Psoas muscle (tissue), 8 donors: ENCODE results near the gene ZNF718. TPM values are rescaled to one million over a fixed set of nuclear protein-coding genes. Genes with fewer than 3 reads are reported as not detected.
A peak's percentile ranks its signal among the peaks of the same experiment; 100 is the strongest.

ENCODE experiments used
- ATAC-seq, 4 donors: fragments of 200-7000 bp; cut with Tn5 transposase; one replicate each; pipeline ENCODE4 v1.9.1; 2020; ENCODE audit warnings: moderate library complexity in 3 of 4, mild to moderate bottlenecking in 2 of 4
- DNase-seq, 2 donors: peaks; one replicate each; pipeline ENCODE4 v3.0.0-alpha.2; 2020
- H3K27ac ChIP-seq: fragments of 200-600 bp; one replicate; pipeline ENCODE4 v1.8.0; 2022
- H3K27me3 ChIP-seq, 3 donors: fragments of 200-600 bp in 1 of 3; one replicate each; pipeline versions ENCODE4 v1.6.1 to v1.8.0; 2013 to 2022; ENCODE audit warnings: low read length in 2 of 3, mild to moderate bottlenecking in 2 of 3, moderate library complexity in 1 of 3; ENCODE audit not compliant: insufficient read depth in 3 of 3
- H3K36me3 ChIP-seq, 2 donors: fragments of 200-600 bp in 1 of 2; one replicate each; pipeline versions ENCODE4 v1.6.1 to v1.8.0; 2013 to 2022; ENCODE audit warnings: low read depth in 1 of 2, mild to moderate bottlenecking in 1 of 2, moderate library complexity in 1 of 2; ENCODE audit not compliant: insufficient read depth in 1 of 2
- H3K4me1 ChIP-seq: fragments of 200-600 bp; one replicate; pipeline ENCODE4 v1.8.0; 2022
- H3K4me3 ChIP-seq: fragments of 200-600 bp; one replicate; pipeline ENCODE4 v1.8.0; 2022; ENCODE audit warnings: mild to moderate bottlenecking
- H3K9me3 ChIP-seq: fragments of 200-600 bp; one replicate; pipeline ENCODE4 v1.8.0; 2022
- WGBS, 3 donors: extraction: QIAGEN DNeasy Blood & Tissue Kit; methylation state at CpG; one replicate each; pipeline versions ENCODE4 v1.1.6 to v1.1.7; 2013; 5-methylcytosine and 5-hydroxymethylcytosine counted together
- intact Hi-C, 2 donors: fragments of 100-400 bp; cut with DNase I; formaldehyde crosslinking; loops; one replicate each; pipeline versions ENCODE4 v1.11.0 to v1.14.2; 2022
- polyA plus RNA-seq, 3 donors: library from polyadenylated mRNA; stranded (reverse); fragments of 200-250 nt; gene quantifications; one replicate each; pipeline ENCODE4 v1.2.3, GENCODE V29; 2013
- total RNA-seq, 4 donors: library from RNA; stranded (reverse); fragmentation: NEBNext Ultra II Directional in 2 of 4; extraction: Animal tissue kit (Norgen Biotek cat#: 25700) in 2 of 4; gene quantifications; one replicate each; pipeline versions ENCODE4 v1.2.1 to v1.2.4, GENCODE V29; 2021 to 2023
- TF ChIP-seq, protein P1 (sequence below): fragments of 200-600 bp; IDR thresholded peaks from one replicate; pipeline ENCODE4 v1.8.0; 2022; ENCODE audit warnings: antibody characterized with exemption
- donor health status: healthy with polysubstance abuse.
- donor health status: DM: no; HTN: no; CAD: no; lungs with moderate emphysema.
- donor health status: Bipolar disorder and iron deficiency.
- donor health status: healthy.
- donor health status: DM: yes; HTN: yes; CAD: no.
- donor health status: DM: no; HTN: no; CAD: no.
- donor health status: DM: no; HTN: no; CAD: no.
- donor health status: DM: yes; HTN: yes; CAD: no.

ZNF718 gene
- total and polyA plus RNA-seq, 7 donors: 0.44 to 3.0 (median 1.3) TPM

DNA sequence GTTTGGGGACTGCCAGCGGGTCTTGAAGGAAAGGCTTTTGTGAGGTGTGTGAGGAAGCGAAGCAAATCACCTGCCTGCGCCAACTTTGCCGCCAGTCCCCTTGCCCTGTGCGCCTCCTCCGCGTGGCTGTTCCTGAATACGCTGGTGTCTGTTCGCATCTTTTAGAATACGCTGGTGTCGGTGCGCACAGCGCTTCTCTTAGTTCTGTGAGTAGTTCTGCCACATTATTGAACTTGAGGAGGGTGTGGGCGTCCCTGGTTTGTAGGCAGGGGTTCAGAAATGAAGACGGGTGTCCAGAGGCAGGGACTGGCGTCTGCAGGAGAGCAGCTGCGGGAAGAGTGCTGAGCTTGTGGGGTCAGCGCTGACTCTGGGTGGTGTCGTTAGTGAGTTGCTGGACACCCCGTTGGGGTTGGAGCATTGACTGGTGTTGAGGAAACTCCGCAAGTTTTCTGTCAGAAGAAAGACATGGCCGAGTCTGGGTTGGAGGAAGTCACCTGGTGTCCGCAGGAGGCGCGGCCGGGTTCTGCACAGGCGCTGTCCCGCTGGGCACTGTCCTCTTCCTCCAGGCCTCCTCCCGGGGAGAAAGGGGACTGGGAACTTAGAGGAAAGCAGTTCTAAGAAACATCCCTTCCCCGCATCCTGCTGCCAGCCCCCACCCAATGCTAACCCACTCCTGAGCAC is 930 bp downstream of the ZNF718 start:
- TF ChIP-seq, protein P1, sequence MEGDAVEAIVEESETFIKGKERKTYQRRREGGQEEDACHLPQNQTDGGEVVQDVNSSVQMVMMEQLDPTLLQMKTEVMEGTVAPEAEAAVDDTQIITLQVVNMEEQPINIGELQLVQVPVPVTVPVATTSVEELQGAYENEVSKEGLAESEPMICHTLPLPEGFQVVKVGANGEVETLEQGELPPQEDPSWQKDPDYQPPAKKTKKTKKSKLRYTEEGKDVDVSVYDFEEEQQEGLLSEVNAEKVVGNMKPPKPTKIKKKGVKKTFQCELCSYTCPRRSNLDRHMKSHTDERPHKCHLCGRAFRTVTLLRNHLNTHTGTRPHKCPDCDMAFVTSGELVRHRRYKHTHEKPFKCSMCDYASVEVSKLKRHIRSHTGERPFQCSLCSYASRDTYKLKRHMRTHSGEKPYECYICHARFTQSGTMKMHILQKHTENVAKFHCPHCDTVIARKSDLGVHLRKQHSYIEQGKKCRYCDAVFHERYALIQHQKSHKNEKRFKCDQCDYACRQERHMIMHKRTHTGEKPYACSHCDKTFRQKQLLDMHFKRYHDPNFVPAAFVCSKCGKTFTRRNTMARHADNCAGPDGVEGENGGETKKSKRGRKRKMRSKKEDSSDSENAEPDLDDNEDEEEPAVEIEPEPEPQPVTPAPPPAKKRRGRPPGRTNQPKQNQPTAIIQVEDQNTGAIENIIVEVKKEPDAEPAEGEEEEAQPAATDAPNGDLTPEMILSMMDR: no peak
- DNase-seq: peak; percentile 34 to 50
- Histone ChIP-seq H3K27ac (peak overlapping the region; percentile 83), H3K4me1 (peaks cover 6% of the 10 kb centered on the region), H3K36me3 (peaks cover 0 to 21% of the 10 kb centered on the region in 2 donors), H3K9me3 (peaks cover 21% of the 10 kb centered on the region), H3K4me3 (peak overlapping the region; percentile 98), H3K27me3 (no peaks in the 10 kb centered on the region)
- intact Hi-C loops: no loop called here
- peak; percentile 18 to 42 (median 25) for ATAC-seq
- WGBS, 3 donors: 3 to 5% (median 4%) methylated on average over 30 of the region's 30 CpGs

DNA sequence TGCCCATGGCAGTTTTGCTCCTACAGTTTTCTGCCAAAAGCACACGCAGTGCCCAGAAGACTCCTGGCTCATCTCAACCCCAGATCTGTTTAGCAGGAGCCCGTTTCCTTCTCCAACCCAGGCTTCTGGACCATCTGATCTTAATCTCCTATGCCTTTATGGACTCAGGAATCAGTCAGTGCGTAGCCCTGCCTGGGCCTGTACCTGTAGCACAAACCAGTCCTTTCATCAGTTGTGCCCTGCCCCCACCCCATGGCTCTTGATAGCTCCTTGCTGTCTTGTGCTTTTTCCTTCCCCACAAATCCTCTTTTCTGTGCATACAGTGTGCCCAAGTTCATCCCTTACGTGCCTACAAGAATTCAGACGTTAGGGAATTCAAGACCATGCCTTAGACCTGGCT is 1.5 kb downstream of the ZNF718 start:
- Histone ChIP-seq H3K27me3 (no peaks in the 10 kb centered on the region), H3K4me3 (peak overlapping the region; percentile 98), H3K27ac (no peak overlapping the region), H3K4me1 (peaks cover 6% of the 10 kb centered on the region), H3K36me3 (peaks cover 0 to 21% of the 10 kb centered on the region in 2 donors), H3K9me3 (peaks cover 21% of the 10 kb centered on the region)
- TF ChIP-seq, protein P1: no peak
- intact Hi-C loops: no loop called here
- DNase-seq (no peak), ATAC-seq (no peak)
- WGBS, 3 donors: 59 to 66% (median 60%) methylated on average over 5 of the region's 5 CpGs

DNA sequence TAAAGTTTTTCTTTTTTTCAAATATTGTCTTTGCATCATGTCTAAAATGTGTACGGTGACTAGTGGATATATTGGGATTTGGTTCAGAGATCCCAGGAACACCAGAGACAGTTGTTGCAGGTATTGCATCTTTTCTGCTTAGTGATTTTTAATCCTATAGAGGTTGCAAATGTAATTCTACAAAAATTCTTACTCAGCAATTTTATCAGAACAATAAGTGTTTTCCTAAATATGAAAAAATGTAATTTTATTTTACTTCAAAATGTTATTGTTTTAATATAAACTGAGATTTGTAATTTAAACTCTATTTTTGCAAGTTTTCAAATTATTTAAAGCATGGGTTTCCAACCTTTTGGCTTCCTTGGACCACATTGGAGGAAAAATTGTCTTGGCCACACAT is 8.2 kb downstream of the ZNF718 start:
- intact Hi-C loops: no loop called here
- ATAC-seq (no peak), DNase-seq (no peak)
- H3K36me3 ChIP-seq: peaks cover 8 to 62% of the 10 kb centered on the region in 2 donors
- no peaks in the 10 kb centered on the region for H3K4me1 ChIP-seq
- TF ChIP-seq, protein P1: no peak
- H3K27ac ChIP-seq: no peak overlapping the region
- WGBS, 3 donors: no CpG with 5 or more reads among the region's 1 CpG
- H3K4me3 ChIP-seq: no peak overlapping the region
- no peaks in the 10 kb centered on the region for H3K27me3 ChIP-seq
- H3K9me3 ChIP-seq: peaks cover 32% of the 10 kb centered on the region

DNA sequence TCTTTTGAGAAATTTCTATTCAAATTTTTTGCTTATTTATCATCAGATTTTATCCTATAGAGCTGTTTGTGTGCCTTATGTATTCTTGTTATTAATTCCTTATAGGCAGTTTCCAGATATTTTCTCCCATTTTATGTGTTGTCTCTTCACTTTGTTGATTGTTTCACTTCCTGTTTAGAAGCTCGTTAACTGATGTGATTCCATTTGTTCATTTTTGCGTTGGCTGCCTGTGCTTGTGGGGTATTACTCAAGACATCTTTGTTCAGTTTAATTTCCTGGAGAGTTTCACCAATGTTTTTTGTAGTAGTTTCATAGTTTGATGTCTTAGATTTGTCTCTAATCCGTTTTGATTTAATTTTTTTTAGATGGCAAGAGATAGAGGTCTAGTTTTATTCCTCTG is 14.6 kb downstream of the ZNF718 start:
- 93 to 96% (median 94%) methylated on average over 3 of the region's 3 CpGs for WGBS, 3 donors
- Histone ChIP-seq H3K4me1 (no peaks in the 10 kb centered on the region), H3K27ac (no peak overlapping the region), H3K27me3 (no peaks in the 10 kb centered on the region), H3K9me3 (peaks cover 72% of the 10 kb centered on the region), H3K36me3 (peaks cover 18 to 58% of the 10 kb centered on the region in 2 donors), H3K4me3 (no peak overlapping the region)
- intact Hi-C loops: no loop called here
- TF ChIP-seq, protein P1: no peak
- ATAC-seq: no peak
- no peak for DNase-seq

DNA sequence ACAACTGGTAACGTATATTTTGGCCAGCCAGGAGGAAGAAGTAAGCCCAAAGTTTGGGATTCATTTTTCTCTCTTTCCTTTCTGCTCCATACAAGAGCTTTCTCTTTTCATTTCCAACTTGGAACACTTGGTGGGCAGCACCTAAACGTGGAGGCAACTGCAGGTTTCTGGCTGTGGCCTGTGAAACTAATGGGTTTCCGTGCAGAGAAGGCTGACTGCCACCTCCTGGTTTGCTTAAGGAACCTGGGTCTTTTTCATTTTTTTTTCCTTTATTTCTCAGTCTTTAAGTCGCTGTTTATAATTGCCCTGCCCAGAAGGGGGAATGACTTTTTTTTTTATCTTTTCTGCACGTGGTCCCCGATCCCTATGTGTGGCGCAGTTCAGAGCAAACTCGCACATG is 15.4 kb downstream of the ZNF718 start:
- TF ChIP-seq, protein P1: no peak
- Histone ChIP-seq H3K27ac (no peak overlapping the region), H3K36me3 (peaks cover 18 to 50% of the 10 kb centered on the region in 2 donors), H3K4me3 (no peak overlapping the region), H3K4me1 (no peaks in the 10 kb centered on the region), H3K27me3 (no peaks in the 10 kb centered on the region), H3K9me3 (peaks cover 79% of the 10 kb centered on the region)
- ATAC-seq (no peak), DNase-seq (no peak)
- 94 to 97% (median 94%) methylated on average over 8 of the region's 8 CpGs for WGBS, 3 donors
- intact Hi-C loops: no loop called here
